Endodermal cell (in vitro differentiated cells): Measurements from ENCODE around the gene TLCD1. TPM values are rescaled to one million over a fixed set of nuclear protein-coding genes. Genes with fewer than 3 reads are reported as not detected.

Source experiments
- DNase-seq: peaks from one replicate; pipeline ENCODE4 v3.0.0-alpha.2; 2017
- H3K27ac ChIP-seq: 2 replicates; pipeline ENCODE4 v1.5.1; 2013; ENCODE audit warnings: mild to moderate bottlenecking, low read depth, low read length, moderate library complexity
- H3K27me3 ChIP-seq: 2 replicates; pipeline ENCODE4 v1.6.1; 2013; ENCODE audit warnings: mild to moderate bottlenecking, low read length, moderate library complexity; ENCODE audit not compliant: insufficient read depth, control insufficient read depth, poor library complexity, severe bottlenecking
- H3K36me3 ChIP-seq: 2 replicates; pipeline ENCODE4 v1.7.0; 2013; ENCODE audit warnings: mild to moderate bottlenecking, low read length, moderate library complexity; ENCODE audit not compliant: control insufficient read depth, insufficient read depth
- H3K4me1 ChIP-seq: one replicate; pipeline ENCODE4 v1.7.0; 2013; ENCODE audit warnings: low read length; ENCODE audit not compliant: control insufficient read depth, insufficient read depth
- H3K4me3 ChIP-seq: 2 replicates; pipeline ENCODE4 v1.5.1; 2013; ENCODE audit warnings: mild to moderate bottlenecking, low read length, moderate library complexity
- H3K9ac ChIP-seq: 2 replicates; pipeline ENCODE4 v1.6.1; 2013; ENCODE audit warnings: mild to moderate bottlenecking, low read length, moderate library complexity; ENCODE audit not compliant: poor library complexity, severe bottlenecking; ENCODE audit errors: extremely low read depth
- H3K9me3 ChIP-seq: 2 replicates; pipeline ENCODE4 v1.6.1; 2013; ENCODE audit warnings: mild to moderate bottlenecking, low read length, moderate library complexity; ENCODE audit not compliant: control insufficient read depth
- H3K27ac Mint-ChIP-seq: 2 replicates; pipeline ENCODE4 v1.8.0; 2020; ENCODE audit warnings: mixed read lengths
- H3K27me3 Mint-ChIP-seq: 2 replicates; pipeline ENCODE4 v1.8.0; 2021; ENCODE audit warnings: mild to moderate bottlenecking, mixed read lengths; ENCODE audit not compliant: insufficient read depth
- H3K36me3 Mint-ChIP-seq: 2 replicates; pipeline ENCODE4 v1.8.0; 2020; ENCODE audit warnings: low read depth, mixed read lengths
- H3K4me1 Mint-ChIP-seq: 2 replicates; pipeline ENCODE4 v1.8.0; 2020; ENCODE audit warnings: mixed read lengths
- H3K4me3 Mint-ChIP-seq: 2 replicates; pipeline ENCODE4 v1.8.0; 2020; ENCODE audit warnings: mild to moderate bottlenecking, moderate library complexity, mixed read lengths
- H3K9me3 Mint-ChIP-seq: 2 replicates; pipeline ENCODE4 v1.8.0; 2020; ENCODE audit warnings: mild to moderate bottlenecking, mixed read lengths
- CTCF ChIP-seq: fragments of 200-600 bp; sonication (generic); conservative IDR thresholded peaks from 2 replicates; pipeline ENCODE4 v1.5.0; 2021; ENCODE audit warnings: antibody characterized with exemption, mild to moderate bottlenecking
- WGBS, 2 experiments: methylation state at CpG; one replicate each; pipeline versions ENCODE4 v1.1.5 to v1.1.7; 2013; ENCODE audit warnings: missing lambda C conversion rate in 2 of 2, mixed read lengths in 1 of 2; ENCODE audit not compliant: insufficient coverage in 1 of 2, insufficient read length in 1 of 2; 5-methylcytosine and 5-hydroxymethylcytosine counted together
- long read RNA-seq, 4 experiments: library from polyadenylated mRNA in 2 of 4; library from RNA in 1 of 4; library from capped mRNA in 1 of 4; stranded (forward) in 3 of 4; unstranded in 1 of 4; transcript quantifications; one replicate each; pipeline ENCODE4 v2.0.0, GENCODE V29; 2020 to 2021; ENCODE audit warnings: inconsistent platforms in 1 of 4
- polyA plus RNA-seq, 2 experiments: library from polyadenylated mRNA; stranded (reverse); fragments of 50-300 nt; gene quantifications; one replicate each; pipeline ENCODE4 v1.2.3, GENCODE V29; 2013
- total RNA-seq, 2 donors: library from RNA; stranded (reverse); fragmentation: NEBNext Ultra II Directional in 1 of 2; extraction: Animal tissue kit (Norgen Biotek cat#: 25700) in 1 of 2; gene quantifications; 2 replicates in 1 of 2; 3 replicates in 1 of 2; pipeline ENCODE4 v1.2.1, GENCODE V29; 2021

Gene TLCD1, protein sequence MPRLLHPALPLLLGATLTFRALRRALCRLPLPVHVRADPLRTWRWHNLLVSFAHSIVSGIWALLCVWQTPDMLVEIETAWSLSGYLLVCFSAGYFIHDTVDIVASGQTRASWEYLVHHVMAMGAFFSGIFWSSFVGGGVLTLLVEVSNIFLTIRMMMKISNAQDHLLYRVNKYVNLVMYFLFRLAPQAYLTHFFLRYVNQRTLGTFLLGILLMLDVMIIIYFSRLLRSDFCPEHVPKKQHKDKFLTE
- total RNA-seq = 10 to 100 TPM; 17.0 to 22.9 TPM
- polyA plus RNA-seq (2013, experiment 1 of 2) = 8.3 TPM
- 7.2 TPM for polyA plus RNA-seq (2013, experiment 2 of 2)
- long read RNA-seq, experiment 1, transcript TLCD1-201 (4 exons, 1,017 nt) = major isoform, 8 of 10 reads
- long read RNA-seq, experiment 1, partial matches to known transcripts = 0 of 10 reads
- long read RNA-seq, experiment 1, other reads (novel, unspliced or antisense) = 2 of 10 reads
- long read RNA-seq, experiment 2, transcript TLCD1-201 (4 exons, 1,017 nt) = major isoform, 9 of 9 reads
- long read RNA-seq, experiment 2, partial matches to known transcripts = 0 of 9 reads
- long read RNA-seq, experiment 2, other reads (novel, unspliced or antisense) = 0 of 9 reads
- long read RNA-seq, experiment 3, transcript TLCD1-201 (4 exons, 1,017 nt) = major isoform, 10 of 17 reads
- long read RNA-seq, experiment 3, partial matches to known transcripts = 2 of 17 reads
- long read RNA-seq, experiment 3, other reads (novel, unspliced or antisense) = 3 of 17 reads
- long read RNA-seq, experiment 4, partial matches to known transcripts = 2 of 6 reads
- long read RNA-seq, experiment 4, other reads (novel, unspliced or antisense) = 0 of 6 reads

DNA sequence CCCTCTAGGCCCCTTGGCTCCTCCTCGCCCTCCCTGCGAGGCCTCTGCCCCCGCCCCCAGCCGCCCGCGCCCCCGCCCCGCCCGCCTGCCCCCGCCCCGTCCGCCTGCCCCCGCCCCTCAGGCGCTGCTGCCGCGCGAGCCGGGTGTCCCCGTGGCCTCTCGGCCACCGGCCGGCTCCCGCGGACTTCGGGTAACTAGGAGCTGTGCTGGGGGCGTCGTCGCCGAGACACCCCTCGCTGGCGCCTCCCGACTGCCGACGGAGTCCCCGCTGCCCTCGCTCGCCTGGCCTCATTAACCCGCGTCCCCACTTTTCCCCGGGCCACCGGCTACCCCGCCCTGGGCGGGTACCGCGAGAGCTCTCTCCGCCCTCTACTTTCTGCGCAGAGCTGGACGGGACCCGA, at the start of gene TLCD1:
Gene TLCD1, minus strand, starts transcription at position 8 of the 401 bp plus-strand sequence. CDS start 136 bp downstream, outside the sequence.
- Mint-ChIP-seq H3K27ac (peak within 1 kb of the TSS; percentile 99), H3K36me3 (peaks cover 34% of the 10 kb centered on the region), H3K4me1 (peaks cover 37% of the 10 kb centered on the region), H3K9me3 (no peaks in the 10 kb centered on the region), H3K4me3 (peak within 1 kb of the TSS; percentile 89), H3K27me3 (no peaks in the 10 kb centered on the region)
- Histone ChIP-seq H3K9me3 (no peaks in the 10 kb centered on the region), H3K27ac (peak within 1 kb of the TSS; percentile 85), H3K27me3 (no peaks in the 10 kb centered on the region), H3K4me3 (peak within 1 kb of the TSS; percentile 92), H3K36me3 (peaks cover 32% of the 10 kb centered on the region), H3K9ac (peak within 1 kb of the TSS; percentile 75), H3K4me1 (peaks cover 6% of the 10 kb centered on the region)
- DNase-seq = peak; percentile 94
- TF ChIP-seq CTCF = no peak
- WGBS, 2 experiments = 0% methylated on average over 5 to 49 of the region's 49 CpGs

- no peaks in the 10 kb centered on the region for H3K27me3 ChIP-seq
- peaks cover 22% of the 10 kb centered on the region for H3K36me3 ChIP-seq
- no peak overlapping the region for H3K27ac ChIP-seq
- 87 to 93% methylated on average over 3 of the region's 3 CpGs for WGBS, 2 experiments
- TF ChIP-seq CTCF = no peak
- no peaks in the 10 kb centered on the region for H3K9me3 ChIP-seq
- H3K36me3 Mint-ChIP-seq = peaks cover 36% of the 10 kb centered on the region
- H3K4me3 Mint-ChIP-seq = no peak overlapping the region
- H3K9me3 Mint-ChIP-seq = no peaks in the 10 kb centered on the region
- no peak overlapping the region for H3K27ac Mint-ChIP-seq
- no peak for DNase-seq
- H3K27me3 Mint-ChIP-seq = no peaks in the 10 kb centered on the region
- no peak overlapping the region for H3K4me3 ChIP-seq
- H3K4me1 ChIP-seq = no peaks in the 10 kb centered on the region
- no peak overlapping the region for H3K9ac ChIP-seq
- no peaks in the 10 kb centered on the region for H3K4me1 Mint-ChIP-seq
Observed at GRCh38 chr17:28774206-28774605, 48.2 kb upstream of the TLCD1 start.

- H3K4me1 Mint-ChIP-seq = no peaks in the 10 kb centered on the region
- H3K4me3 ChIP-seq = no peak overlapping the region
- no peak overlapping the region for H3K4me3 Mint-ChIP-seq
- no peaks in the 10 kb centered on the region for H3K27me3 ChIP-seq
- H3K27ac Mint-ChIP-seq = no peak overlapping the region
- WGBS, 2 experiments = 90 to 94% methylated on average over 2 to 6 of the region's 6 CpGs
- no peaks in the 10 kb centered on the region for H3K9me3 Mint-ChIP-seq
- peaks cover 22% of the 10 kb centered on the region for H3K36me3 ChIP-seq
- H3K4me1 ChIP-seq = no peaks in the 10 kb centered on the region
- H3K27me3 Mint-ChIP-seq = no peaks in the 10 kb centered on the region
- H3K36me3 Mint-ChIP-seq = peaks cover 31% of the 10 kb centered on the region
- no peak overlapping the region for H3K27ac ChIP-seq
- no peaks in the 10 kb centered on the region for H3K9me3 ChIP-seq
- DNase-seq = no peak
- H3K9ac ChIP-seq = no peak overlapping the region
- no peak for TF ChIP-seq CTCF
Observed at GRCh38 chr17:28773736-28774135, 47.7 kb upstream of the TLCD1 start.
